GM18508 (cell line): ENCODE data around the gene C2CD4D.

Source experiments
- ATAC-seq: cut with Tn5 transposase; IDR thresholded peaks from one replicate; pipeline ENCODE4 v1.9.1; 2021; ENCODE audit warnings: moderate number of reproducible peaks; ENCODE audit not compliant: insufficient read depth, unreplicated experiment

Gene C2CD4D

GRCh38 chr1:151799179-151800022, 40.2 kb downstream of the C2CD4D start:
- no peak for ATAC-seq

- no peak for ATAC-seq
These were observed 41.0 kb downstream of the C2CD4D start for GRCh38 chr1:151798571-151798970.

- ATAC-seq, result no peak
These were observed 48.5 kb downstream of the C2CD4D start for GRCh38 chr1:151790940-151791651.

GRCh38 chr1:151790071-151790939, 49.3 kb downstream of the C2CD4D start, which contains the start of gene TDRKH:
TDRKH (minus strand) TSS chr1:151790500; CDS start chr1:151783022, 7,478 bp downstream.
- ATAC-seq, result peak; percentile 85
